Stimulated activated CD4-positive, alpha-beta T cell treated with anti-CD3 and anti-CD28 coated beads, TNF-alpha, amount 100 ng/mL, for 1 hour (primary cell): ENCODE results near the gene SORBS2.
"Not testable (repeated sequence)": the region's sequence is repeated elsewhere in the genome, so short reads cannot be mapped to it uniquely, and the experiment has no call there.

Experiments used
- DNase-seq, 3 donors: peaks; one replicate each; pipeline ENCODE4 v3.0.0-alpha.2; 2020; ENCODE audit warnings: low read depth in 3 of 3, low spot score in 1 of 3

SORBS2 gene, protein sequence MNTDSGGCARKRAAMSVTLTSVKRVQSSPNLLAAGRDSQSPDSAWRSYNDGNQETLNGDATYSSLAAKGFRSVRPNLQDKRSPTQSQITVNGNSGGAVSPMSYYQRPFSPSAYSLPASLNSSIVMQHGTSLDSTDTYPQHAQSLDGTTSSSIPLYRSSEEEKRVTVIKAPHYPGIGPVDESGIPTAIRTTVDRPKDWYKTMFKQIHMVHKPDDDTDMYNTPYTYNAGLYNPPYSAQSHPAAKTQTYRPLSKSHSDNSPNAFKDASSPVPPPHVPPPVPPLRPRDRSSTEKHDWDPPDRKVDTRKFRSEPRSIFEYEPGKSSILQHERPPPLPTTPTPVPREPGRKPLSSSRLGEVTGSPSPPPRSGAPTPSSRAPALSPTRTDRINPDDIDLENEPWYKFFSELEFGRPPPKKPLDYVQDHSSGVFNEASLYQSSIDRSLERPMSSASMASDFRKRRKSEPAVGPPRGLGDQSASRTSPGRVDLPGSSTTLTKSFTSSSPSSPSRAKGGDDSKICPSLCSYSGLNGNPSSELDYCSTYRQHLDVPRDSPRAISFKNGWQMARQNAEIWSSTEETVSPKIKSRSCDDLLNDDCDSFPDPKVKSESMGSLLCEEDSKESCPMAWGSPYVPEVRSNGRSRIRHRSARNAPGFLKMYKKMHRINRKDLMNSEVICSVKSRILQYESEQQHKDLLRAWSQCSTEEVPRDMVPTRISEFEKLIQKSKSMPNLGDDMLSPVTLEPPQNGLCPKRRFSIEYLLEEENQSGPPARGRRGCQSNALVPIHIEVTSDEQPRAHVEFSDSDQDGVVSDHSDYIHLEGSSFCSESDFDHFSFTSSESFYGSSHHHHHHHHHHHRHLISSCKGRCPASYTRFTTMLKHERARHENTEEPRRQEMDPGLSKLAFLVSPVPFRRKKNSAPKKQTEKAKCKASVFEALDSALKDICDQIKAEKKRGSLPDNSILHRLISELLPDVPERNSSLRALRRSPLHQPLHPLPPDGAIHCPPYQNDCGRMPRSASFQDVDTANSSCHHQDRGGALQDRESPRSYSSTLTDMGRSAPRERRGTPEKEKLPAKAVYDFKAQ (N-terminal part only)

DNA sequence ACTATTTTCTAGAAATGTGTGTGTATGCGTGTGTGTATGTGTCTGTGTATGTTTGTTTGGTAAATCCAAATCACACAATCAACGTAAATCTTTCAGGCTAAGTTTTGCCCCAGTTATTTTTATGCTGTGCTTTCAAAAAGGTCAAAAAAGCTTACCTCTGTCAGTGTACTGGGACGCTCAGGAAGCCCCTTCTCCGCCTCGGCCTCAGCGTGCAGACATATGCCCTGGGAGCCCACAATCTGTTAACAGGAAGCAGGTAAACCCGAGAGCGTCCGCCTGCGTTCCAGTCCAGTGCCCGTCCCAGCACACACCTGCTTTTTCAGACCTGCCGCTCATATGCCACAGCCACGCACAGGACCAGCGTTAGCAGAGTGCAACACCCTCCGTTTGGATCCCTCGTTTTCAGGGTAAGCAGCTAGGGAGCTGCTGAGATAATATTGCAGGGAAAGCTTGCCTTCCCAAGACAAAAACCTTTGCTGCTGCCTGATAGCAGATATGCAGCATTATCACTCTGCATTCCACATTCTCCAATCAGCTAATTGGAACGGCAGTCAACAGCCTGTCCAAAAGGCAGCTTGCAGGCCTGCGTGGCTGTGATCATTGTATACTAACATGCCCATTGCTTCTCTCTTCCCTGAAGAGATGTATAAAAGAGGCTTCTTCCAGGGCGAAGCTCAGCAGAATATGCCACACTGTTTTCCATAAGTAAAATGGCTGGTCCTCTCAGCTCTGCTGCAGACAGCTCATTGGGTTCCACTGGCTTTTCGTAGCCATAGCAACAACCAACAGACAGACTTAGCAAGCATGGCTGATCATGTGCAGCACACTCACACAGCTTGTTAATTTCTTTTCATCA lies at the start of gene SORBS2:
Gene SORBS2, minus strand, starts transcription at position 686 of the 856 bp plus-strand sequence. CDS start 121,623 bp downstream, outside the sequence.
- no peak for DNase-seq

DNA sequence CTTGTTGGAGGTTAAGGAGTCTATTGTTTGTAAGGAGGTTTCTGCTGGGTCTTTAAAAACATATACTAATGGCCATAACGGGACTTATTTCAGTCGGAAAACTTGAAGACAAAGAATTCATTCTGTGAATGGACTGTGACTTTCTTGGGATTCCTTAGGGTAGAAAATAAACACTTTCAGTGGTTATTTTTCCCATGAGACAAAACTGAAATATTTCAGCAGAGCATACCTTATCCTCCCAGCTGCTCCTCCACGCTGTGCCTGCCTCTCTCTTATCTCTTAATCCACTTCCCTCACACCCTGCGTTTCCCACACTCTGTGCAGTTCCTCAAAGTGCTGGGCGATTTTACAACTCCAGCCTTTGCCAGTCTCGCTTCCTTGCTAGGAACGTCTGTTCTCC lies 47.1 kb upstream of the SORBS2 start:
- no peak for DNase-seq

- DNase-seq: not testable (repeated sequence)
Measured at GRCh38 chr4:185857561-185857960, 45.6 kb upstream of the SORBS2 start.

DNA sequence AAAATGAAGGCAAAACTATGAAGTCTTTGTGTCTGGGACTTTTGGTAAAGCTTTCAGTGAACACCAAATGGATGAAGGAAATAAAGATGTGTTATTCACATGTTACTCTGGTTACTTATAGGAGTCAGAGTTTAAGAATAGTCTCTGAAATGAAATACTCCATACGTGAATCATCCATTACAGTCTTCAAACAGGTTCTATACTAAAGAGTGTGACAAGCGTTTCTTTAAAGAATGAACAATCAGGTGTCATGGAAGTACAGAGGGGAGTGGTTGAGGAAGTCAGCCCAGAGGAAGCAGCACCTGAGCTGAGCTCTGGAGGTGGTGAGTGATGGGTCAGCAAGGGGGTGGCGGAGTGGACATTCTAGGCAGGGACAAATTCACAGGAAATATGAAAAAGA lies 41.8 kb upstream of the SORBS2 start:
- DNase-seq: no peak

GRCh38 chr4:185852961-185853360 lies 41.0 kb upstream of the SORBS2 start:
- no peak for DNase-seq

GRCh38 chr4:185849664-185850550 lies 37.9 kb upstream of the SORBS2 start:
- no peak for DNase-seq

DNA sequence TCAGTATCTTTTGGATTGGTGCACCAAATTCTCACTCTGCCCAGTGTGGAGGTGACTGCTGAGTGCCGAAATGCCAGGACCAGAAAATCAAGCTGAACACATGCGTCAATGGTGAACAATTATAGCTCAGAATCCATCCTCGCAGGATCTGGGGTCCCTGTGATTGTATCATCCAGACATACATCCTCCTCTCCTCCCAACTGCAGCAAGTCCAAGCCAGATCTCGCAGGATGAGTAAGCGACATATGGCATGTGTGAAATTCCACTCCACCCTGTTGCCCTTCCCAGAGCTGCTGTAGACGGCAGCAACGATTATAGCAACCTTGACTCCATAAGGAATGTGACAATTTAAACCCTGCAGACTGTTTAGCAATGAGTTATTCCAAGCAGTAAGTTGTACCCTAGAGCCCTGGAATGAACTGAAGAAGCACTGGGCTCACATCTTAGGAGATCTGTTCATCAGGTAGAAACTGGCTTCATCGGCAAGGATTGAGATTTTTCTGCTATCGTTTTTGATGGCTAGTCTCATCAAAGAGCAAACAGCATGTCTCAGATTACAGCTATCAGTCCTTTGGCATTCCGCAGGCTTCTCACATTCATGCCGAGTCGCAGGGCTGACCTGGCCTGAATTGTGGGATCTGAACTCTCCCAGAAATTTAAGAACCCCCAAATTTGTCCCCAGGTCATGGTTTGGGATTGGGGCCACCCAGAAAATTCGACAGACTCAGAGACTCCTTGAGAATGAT lies 35.5 kb upstream of the SORBS2 start:
- no peak for DNase-seq

DNA sequence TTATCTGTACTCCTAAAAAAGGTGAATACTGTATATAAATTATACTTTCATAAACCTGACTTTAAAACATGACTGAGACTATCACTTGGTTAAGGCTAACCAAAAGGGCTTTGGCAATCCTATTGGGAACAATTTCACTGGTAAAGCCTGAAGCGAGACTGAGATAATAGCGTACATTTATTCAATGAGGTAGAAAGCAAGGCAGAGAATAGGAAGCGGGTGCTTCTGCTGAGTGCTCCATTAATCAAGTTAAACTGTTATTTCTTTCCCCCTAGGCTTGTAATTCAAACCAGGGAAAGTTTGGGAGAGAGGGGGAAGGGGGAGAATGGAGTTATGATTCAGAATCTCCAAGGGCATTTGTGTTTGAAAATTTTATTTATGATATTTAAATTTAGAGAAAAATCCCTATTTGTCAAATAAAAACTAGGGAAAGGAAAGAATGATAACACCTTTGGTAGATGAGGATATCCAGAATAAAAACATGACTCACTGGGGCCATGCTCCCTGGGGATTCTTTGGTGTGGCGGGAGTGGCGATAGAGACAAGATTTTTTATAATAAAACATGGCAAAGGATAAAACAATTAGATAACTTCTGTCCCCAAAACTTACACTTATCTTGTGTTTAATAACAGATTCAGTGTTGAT lies 34.6 kb upstream of the SORBS2 start:
- no peak for DNase-seq

DNA sequence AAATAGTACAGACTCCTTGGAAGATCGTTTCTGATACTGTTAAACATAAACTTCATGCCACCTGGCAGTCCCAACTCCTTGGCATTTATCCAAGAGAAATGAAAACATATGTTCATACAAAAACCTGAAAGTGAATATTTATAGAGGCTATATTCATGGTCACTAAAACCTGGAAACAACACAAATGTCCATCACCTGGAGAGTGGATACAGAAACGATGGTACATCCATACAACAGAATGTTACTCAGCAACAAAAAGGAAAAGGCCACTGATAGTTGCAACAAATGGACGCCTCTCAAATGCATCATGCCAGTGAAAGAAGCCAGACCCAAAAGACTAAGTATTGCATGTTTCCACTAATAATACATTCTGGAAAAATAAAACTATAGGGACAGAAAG lies 34.0 kb upstream of the SORBS2 start:
- no peak for DNase-seq

GRCh38 chr4:185841451-185841850 lies 29.5 kb upstream of the SORBS2 start:
- no peak for DNase-seq

- DNase-seq: no peak
Measured at GRCh38 chr4:185840953-185841352, 29.0 kb upstream of the SORBS2 start.

GRCh38 chr4:185840201-185840600 lies 28.2 kb upstream of the SORBS2 start:
- DNase-seq: no peak

GRCh38 chr4:185839770-185840169 lies 27.8 kb upstream of the SORBS2 start:
- no peak for DNase-seq

- DNase-seq: no peak
Measured at GRCh38 chr4:185839194-185839712, 27.3 kb upstream of the SORBS2 start.

DNA sequence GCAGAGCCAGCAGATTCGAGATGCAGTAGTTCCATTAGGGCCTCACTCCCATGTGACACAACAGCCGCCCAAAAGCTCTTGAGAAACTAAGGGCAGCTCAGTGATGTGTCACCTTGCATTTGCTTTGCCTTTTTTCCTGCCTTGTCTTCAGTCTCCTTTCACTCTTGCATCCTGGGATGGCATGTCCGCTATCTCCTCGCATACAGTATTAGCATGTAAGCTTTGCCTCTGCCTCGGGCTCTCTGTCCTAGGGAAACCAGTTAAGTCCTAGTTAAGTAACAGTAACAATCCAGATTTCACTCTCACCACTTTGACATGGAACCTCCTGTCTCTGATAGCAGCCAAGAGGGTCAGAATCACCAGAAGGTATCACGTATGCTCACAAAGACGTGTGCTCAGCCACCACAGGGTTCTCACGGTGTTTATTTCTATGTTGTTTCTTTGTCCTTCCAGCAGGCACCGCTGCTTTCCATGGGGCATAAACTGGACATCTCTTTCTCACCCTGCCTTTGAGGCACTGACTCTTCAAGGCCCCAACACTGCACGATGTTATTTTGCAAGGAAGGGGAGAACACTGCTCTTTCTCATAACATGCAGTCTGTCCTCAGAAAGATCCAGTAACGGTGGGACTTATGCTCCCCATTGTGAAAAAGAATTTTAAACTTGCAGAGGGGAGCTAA lies 26.7 kb upstream of the SORBS2 start:
- DNase-seq: no peak

DNA sequence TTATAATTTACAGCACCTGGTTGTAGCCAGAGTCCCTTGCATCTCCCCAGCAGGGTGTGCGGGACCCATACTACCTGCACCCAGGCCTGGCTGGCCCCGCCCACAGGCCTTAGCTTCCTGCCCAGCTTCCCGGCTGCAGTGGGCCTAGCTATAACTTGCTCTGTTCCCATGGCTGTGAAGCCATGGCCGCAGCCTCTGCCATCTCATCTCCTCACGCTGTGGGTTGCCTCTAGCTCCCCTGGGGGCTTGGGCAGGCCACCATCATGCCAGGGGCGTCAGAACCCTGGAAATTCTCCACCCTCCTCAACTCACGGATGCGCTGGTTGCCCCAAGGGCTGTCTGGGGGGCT lies 26.1 kb upstream of the SORBS2 start:
- no peak for DNase-seq

DNA sequence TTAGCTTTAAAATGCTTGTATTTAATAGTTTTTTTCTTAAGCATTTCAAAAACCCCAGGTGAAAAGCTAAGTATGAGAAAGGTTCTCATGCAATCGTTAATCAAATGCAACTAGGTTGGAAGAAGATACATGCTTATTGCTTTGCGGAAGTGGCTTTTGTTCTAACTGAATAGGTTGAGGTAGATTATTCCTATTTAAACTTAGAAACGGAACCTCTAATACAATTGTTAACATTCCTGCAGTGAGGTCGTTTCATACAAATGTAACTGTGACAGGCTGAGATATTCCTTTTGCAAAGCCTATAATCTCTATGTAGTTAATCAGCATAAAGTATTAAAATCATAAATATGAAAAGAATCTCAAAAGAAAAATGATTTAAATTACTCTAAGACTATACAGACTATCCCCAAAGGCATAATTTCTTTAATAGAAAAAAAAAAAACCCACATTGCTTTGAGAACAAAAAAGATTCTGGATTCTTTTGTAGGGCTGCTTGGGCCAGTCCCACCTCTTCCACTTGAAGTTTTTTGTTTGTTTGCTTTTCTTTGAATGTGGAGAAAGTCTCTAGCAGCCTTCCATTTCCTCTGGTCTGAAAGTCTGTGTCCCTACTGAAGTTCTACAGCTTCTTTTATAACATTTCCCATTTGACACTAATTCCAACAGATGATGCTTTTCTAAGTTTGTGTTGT lies 25.6 kb upstream of the SORBS2 start:
- DNase-seq: no peak
